ENCODE data around the gene BBS9.

BBS9 gene

GRCh38 chr7:33485747-33486493, 356.6 kb downstream of the BBS9 start:
- Histone ChIP-seq H3K27me3 (ENCODE audit: insufficient read depth, low read length, poor library complexity, severe bottlenecking) (no peaks in the 10 kb centered on the region), H3K4me2 (ENCODE audit: low read depth, low read length, poor library complexity, severe bottlenecking) (no peak overlapping the region), H3F3A (ENCODE audit: low read depth) (no peaks in the 10 kb centered on the region), H3K9ac (ENCODE audit: low read depth, low read length, poor library complexity, severe bottlenecking) (no peak overlapping the region), H2AFZ (ENCODE audit: low read length) (no peak overlapping the region), H3K4me1 (ENCODE audit: insufficient read depth, low read length, poor library complexity, severe bottlenecking) (no peaks in the 10 kb centered on the region), H3K9me2 (replicated peaks; ENCODE audit: low read depth, low read length) (no peaks in the 10 kb centered on the region), H3K36me3 (ENCODE audit: insufficient read depth, low read length) (no peaks in the 10 kb centered on the region), H4K20me1 (ENCODE audit: insufficient read depth, low read length, poor library complexity, severe bottlenecking) (no peaks in the 10 kb centered on the region), H3K9me3 (ENCODE audit: insufficient read depth, low read depth, low read length) (no peaks in the 10 kb centered on the region), H3K4me3 (ENCODE audit: low read length, poor library complexity, severe bottlenecking) (no peak overlapping the region), H3K79me2 (ENCODE audit: insufficient read depth, low read length) (no peaks in the 10 kb centered on the region)
- TF ChIP-seq EZH2phosphoT487 (IDR thresholded peaks at IDR 0.05; ENCODE audit: borderline replicate concordance) = no peak
- TF ChIP-seq, protein P1, sequence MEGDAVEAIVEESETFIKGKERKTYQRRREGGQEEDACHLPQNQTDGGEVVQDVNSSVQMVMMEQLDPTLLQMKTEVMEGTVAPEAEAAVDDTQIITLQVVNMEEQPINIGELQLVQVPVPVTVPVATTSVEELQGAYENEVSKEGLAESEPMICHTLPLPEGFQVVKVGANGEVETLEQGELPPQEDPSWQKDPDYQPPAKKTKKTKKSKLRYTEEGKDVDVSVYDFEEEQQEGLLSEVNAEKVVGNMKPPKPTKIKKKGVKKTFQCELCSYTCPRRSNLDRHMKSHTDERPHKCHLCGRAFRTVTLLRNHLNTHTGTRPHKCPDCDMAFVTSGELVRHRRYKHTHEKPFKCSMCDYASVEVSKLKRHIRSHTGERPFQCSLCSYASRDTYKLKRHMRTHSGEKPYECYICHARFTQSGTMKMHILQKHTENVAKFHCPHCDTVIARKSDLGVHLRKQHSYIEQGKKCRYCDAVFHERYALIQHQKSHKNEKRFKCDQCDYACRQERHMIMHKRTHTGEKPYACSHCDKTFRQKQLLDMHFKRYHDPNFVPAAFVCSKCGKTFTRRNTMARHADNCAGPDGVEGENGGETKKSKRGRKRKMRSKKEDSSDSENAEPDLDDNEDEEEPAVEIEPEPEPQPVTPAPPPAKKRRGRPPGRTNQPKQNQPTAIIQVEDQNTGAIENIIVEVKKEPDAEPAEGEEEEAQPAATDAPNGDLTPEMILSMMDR (conservative IDR thresholded peaks at IDR 0.05; ENCODE audit: low read length) = no peak

DNA sequence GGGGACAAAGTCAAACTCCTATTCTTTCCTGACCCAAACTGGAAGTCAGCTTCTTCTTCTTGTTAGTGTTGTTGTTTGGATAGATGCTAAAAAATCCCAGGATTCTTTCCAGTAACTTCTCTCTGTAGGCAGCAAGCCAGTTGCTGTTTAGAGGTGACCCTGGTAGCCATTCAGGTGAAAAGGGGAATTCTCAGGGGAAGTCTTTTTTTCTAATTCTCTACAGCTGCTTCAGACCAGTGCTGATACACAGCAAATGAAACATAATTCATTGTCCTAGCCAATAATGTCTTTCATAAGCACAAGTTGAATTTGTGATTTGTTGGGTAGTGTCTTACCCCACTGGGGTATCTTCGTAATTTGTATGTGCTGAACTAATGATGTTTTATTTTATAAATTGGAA, 357.3 kb downstream of the BBS9 start:
- Histone ChIP-seq H2AFZ (ENCODE audit: low read length) (no peak overlapping the region), H3K9me2 (replicated peaks; ENCODE audit: low read depth, low read length) (no peaks in the 10 kb centered on the region), H3F3A (ENCODE audit: low read depth) (no peaks in the 10 kb centered on the region), H3K9ac (ENCODE audit: low read depth, low read length, poor library complexity, severe bottlenecking) (no peak overlapping the region), H3K4me2 (ENCODE audit: low read depth, low read length, poor library complexity, severe bottlenecking) (no peak overlapping the region), H3K36me3 (ENCODE audit: insufficient read depth, low read length) (no peaks in the 10 kb centered on the region), H3K27me3 (ENCODE audit: insufficient read depth, low read length, poor library complexity, severe bottlenecking) (no peaks in the 10 kb centered on the region), H3K79me2 (ENCODE audit: insufficient read depth, low read length) (no peaks in the 10 kb centered on the region), H3K4me3 (ENCODE audit: low read length, poor library complexity, severe bottlenecking) (no peak overlapping the region), H4K20me1 (ENCODE audit: insufficient read depth, low read length, poor library complexity, severe bottlenecking) (no peaks in the 10 kb centered on the region), H3K9me3 (ENCODE audit: insufficient read depth, low read depth, low read length) (no peaks in the 10 kb centered on the region), H3K4me1 (ENCODE audit: insufficient read depth, low read length, poor library complexity, severe bottlenecking) (no peaks in the 10 kb centered on the region)
- TF ChIP-seq, protein P1 (conservative IDR thresholded peaks at IDR 0.05; ENCODE audit: low read length) = no peak
- no peak for TF ChIP-seq EZH2phosphoT487 (IDR thresholded peaks at IDR 0.05; ENCODE audit: borderline replicate concordance)

GRCh38 chr7:33487998-33488682, 358.8 kb downstream of the BBS9 start:
- no peak overlapping the region for H3K4me2 ChIP-seq (ENCODE audit: low read depth, low read length, poor library complexity, severe bottlenecking)
- no peaks in the 10 kb centered on the region for H3K36me3 ChIP-seq (ENCODE audit: insufficient read depth, low read length)
- no peak overlapping the region for H3K9ac ChIP-seq (ENCODE audit: low read depth, low read length, poor library complexity, severe bottlenecking)
- no peaks in the 10 kb centered on the region for H3K4me1 ChIP-seq (ENCODE audit: insufficient read depth, low read length, poor library complexity, severe bottlenecking)
- no peaks in the 10 kb centered on the region for H3K27me3 ChIP-seq (ENCODE audit: insufficient read depth, low read length, poor library complexity, severe bottlenecking)
- no peaks in the 10 kb centered on the region for H3K9me3 ChIP-seq (ENCODE audit: insufficient read depth, low read depth, low read length)
- H3K4me3 ChIP-seq (ENCODE audit: low read length, poor library complexity, severe bottlenecking) = no peak overlapping the region
- no peak for TF ChIP-seq EZH2phosphoT487 (IDR thresholded peaks at IDR 0.05; ENCODE audit: borderline replicate concordance)
- TF ChIP-seq, protein P1 (conservative IDR thresholded peaks at IDR 0.05; ENCODE audit: low read length) = no peak
- no peaks in the 10 kb centered on the region for H4K20me1 ChIP-seq (ENCODE audit: insufficient read depth, low read length, poor library complexity, severe bottlenecking)
- no peak overlapping the region for H2AFZ ChIP-seq (ENCODE audit: low read length)
- H3K9me2 ChIP-seq (replicated peaks; ENCODE audit: low read depth, low read length) = no peaks in the 10 kb centered on the region
- no peaks in the 10 kb centered on the region for H3K79me2 ChIP-seq (ENCODE audit: insufficient read depth, low read length)
- H3F3A ChIP-seq (ENCODE audit: low read depth) = no peaks in the 10 kb centered on the region

Data from Loucy (cell line).